Natural killer cell treated with Interleukin-12 subunit alpha and Interleukin-12 subunit beta and Interleukin-15 and Interleukin-18, amount 100 ng/mL, for 72 hours (primary cell): ENCODE results near the gene ACAD10. TPM values are rescaled to one million over a fixed set of nuclear protein-coding genes. Genes with fewer than 3 reads are reported as not detected.
"Not testable (repeated sequence)": the region's sequence is repeated elsewhere in the genome, so short reads cannot be mapped to it uniquely, and the experiment has no call there.

ENCODE experiments used
- ATAC-seq, 2 donors: fragments of 150-1000 bp; cut with Tn5 transposase in 1 of 2; sonication (Bioruptor Pico), chemical (Tn5 transposase) in 1 of 2; 2 replicates each; pipeline ENCODE4 v1.10.0; 2021
- DNase-seq: peaks from one replicate; pipeline ENCODE4 v3.0.0; 2022; ENCODE audit warnings: low spot score
- H3K27ac Mint-ChIP-seq, 2 donors: 1 replicate in 1 of 2; 2 replicates in 1 of 2; pipeline ENCODE4 v1.8.0; 2022; ENCODE audit warnings: mixed read lengths in 2 of 2, mild to moderate bottlenecking in 1 of 2, moderate library complexity in 1 of 2
- H3K27me3 Mint-ChIP-seq, 2 donors: 1 replicate in 1 of 2; 2 replicates in 1 of 2; pipeline ENCODE4 v1.8.0; 2022; ENCODE audit warnings: mixed read lengths in 2 of 2
- H3K36me3 Mint-ChIP-seq: one replicate; pipeline ENCODE4 v1.8.0; 2022; ENCODE audit warnings: mixed read lengths
- H3K4me1 Mint-ChIP-seq, 2 donors: 1 replicate in 1 of 2; 2 replicates in 1 of 2; pipeline ENCODE4 v1.8.0; 2022; ENCODE audit warnings: low read depth in 2 of 2, mixed read lengths in 2 of 2, mild to moderate bottlenecking in 1 of 2
- H3K4me3 Mint-ChIP-seq: one replicate; pipeline ENCODE4 v1.8.0; 2022; ENCODE audit warnings: mixed read lengths
- H3K9me3 Mint-ChIP-seq: 2 replicates; pipeline ENCODE4 v1.8.0; 2022; ENCODE audit warnings: mixed read lengths
- total RNA-seq, 2 donors: library from RNA; stranded (reverse); gene quantifications; one replicate each; pipeline ENCODE4 v1.2.3, GENCODE V29; 2022

ACAD10 gene
- total RNA-seq, 2 donors from 2014 or later: 28.4 to 40.8 TPM

DNA sequence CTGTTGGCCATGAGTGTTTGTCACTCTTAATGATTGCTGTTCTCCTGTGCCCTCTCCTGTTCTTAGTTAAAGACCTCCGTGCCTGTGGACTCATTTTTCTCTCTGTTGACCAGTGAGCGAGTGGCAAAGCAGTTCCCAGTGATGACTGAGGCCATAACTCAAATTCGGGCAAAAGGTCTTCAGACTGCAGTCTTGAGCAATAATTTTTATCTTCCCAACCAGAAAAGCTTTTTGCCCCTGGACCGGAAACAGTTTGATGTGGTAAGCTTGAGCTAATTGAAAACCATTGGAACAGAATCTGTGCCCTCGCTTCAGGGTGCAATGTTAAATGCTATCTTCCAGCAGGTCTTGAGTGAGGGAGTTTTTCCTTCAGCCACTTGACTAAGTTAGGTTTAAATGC is 19.8 kb downstream of the ACAD10 start:
- Mint-ChIP-seq H3K27me3 (no peaks in the 10 kb centered on the region), H3K4me1 (no peaks in the 10 kb centered on the region), H3K27ac (no peak overlapping the region), H3K9me3 (no peaks in the 10 kb centered on the region), H3K4me3 (no peak overlapping the region), H3K36me3 (no peaks in the 10 kb centered on the region)
- DNase-seq: no peak
- ATAC-seq: no peak

DNA sequence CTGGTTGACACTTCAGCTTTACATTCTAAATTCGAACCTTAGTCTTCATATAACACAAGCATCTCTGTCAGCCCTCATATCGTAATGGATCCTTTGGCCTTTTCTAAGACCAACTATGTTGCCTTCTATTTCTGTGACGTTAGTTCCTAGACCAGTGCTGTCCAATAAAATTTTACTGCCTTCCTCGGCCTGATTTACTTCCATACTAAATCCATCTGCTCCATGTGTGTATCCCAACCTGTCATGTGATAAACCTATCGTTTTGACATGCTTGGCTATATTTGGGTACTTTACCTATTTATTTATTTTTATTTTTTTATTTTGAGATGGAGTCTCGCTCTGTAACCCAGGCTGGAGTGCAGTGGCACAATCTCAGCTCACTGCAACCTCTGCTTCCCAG is 20.3 kb downstream of the ACAD10 start:
- Mint-ChIP-seq H3K9me3 (no peaks in the 10 kb centered on the region), H3K27ac (no peak overlapping the region), H3K4me1 (no peaks in the 10 kb centered on the region), H3K36me3 (no peaks in the 10 kb centered on the region), H3K27me3 (no peaks in the 10 kb centered on the region), H3K4me3 (no peak overlapping the region)
- ATAC-seq: no peak
- no peak for DNase-seq

- no peak for ATAC-seq
- H3K4me1 Mint-ChIP-seq: no peaks in the 10 kb centered on the region
- no peaks in the 10 kb centered on the region for H3K36me3 Mint-ChIP-seq
- no peaks in the 10 kb centered on the region for H3K9me3 Mint-ChIP-seq
- H3K27me3 Mint-ChIP-seq: no peaks in the 10 kb centered on the region
- no peak overlapping the region for H3K4me3 Mint-ChIP-seq
- no peak for DNase-seq
- no peak overlapping the region for H3K27ac Mint-ChIP-seq
These were observed 29.4 kb downstream of the ACAD10 start for GRCh38 chr12:111715279-111715678.

DNA sequence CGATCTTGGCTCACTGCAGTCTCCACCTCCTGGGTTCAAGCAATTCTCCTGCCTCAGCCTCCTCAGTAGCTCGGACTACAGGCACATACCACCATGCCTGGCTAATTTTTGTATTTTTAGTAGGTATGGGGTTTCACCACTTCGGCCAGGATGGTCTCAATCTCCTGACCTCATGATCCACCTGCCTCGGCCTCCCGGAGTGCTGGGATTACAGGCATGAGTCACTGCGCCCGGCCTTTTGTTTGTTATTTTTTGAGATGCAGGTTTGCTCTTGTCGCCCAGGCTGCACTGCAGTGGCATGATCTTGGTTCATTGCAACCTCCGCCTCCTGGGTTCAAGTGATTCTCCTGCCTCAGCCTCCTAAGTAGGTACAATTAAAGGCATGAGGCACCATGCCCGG is 33.5 kb downstream of the ACAD10 start:
- H3K4me3 Mint-ChIP-seq, H3K36me3 Mint-ChIP-seq, DNase-seq, H3K9me3 Mint-ChIP-seq, H3K27me3 Mint-ChIP-seq, H3K27ac Mint-ChIP-seq, ATAC-seq, H3K4me1 Mint-ChIP-seq: not testable (repeated sequence)

DNA sequence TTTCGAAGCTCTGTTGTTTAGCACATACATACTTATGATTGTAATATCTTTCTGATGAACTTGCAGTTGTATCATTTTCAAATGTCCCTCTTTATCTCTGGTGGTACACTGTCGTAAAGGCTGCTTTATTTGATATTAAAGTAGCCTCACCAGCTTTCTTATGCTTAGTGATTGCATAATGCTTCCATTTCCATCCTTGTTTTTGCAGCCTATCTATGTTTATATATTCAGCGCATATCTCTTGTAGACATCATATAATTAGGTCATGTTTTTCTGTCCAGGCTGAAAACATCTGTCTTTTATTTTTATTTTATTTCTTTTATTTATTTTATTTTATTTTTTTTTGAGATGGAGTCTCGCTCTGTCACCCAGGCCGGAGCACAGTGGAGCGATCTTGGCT is 34.6 kb downstream of the ACAD10 start:
- no peak for ATAC-seq
- Mint-ChIP-seq H3K27ac (no peak overlapping the region), H3K4me1 (no peaks in the 10 kb centered on the region), H3K9me3 (no peaks in the 10 kb centered on the region), H3K4me3 (no peak overlapping the region), H3K27me3 (no peaks in the 10 kb centered on the region), H3K36me3 (no peaks in the 10 kb centered on the region)
- DNase-seq: no peak

DNA sequence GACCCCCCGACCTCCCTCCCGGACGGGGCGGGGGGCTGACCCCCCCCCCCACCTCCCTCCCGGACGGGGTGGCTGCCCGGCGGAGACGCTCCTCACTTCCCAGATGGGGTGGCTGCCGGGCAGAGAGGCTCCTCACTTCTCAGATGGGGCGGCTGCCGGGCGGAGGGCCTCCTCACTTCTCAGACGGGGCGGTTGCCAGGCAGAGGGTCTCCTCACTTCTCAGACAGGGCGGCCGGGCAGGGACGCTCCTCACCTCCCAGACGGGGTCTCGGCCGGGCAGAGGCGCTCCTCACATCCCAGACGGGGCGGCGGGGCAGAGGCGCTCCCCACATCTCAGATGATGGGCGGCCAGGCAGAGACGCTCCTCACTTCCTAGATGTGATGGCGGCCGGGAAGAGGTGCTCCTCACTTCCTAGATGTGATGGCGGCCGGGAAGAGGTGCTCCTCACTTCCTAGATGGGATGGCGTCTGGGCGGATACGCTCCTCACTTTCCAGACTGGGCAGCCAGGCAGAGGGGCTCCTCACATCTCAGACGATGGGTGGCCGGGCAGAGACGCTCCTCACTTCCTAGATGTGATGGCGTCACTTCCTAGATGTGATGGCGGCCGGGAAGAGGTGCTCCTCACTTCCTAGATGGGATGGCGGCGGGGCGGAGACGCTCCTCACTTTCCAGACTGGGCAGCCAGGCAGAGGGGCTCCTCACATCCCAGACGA is 38.0 kb downstream of the ACAD10 start:
- not testable (repeated sequence) for DNase-seq, H3K36me3 Mint-ChIP-seq, H3K9me3 Mint-ChIP-seq, H3K27ac Mint-ChIP-seq, H3K27me3 Mint-ChIP-seq, H3K4me1 Mint-ChIP-seq, ATAC-seq, H3K4me3 Mint-ChIP-seq

GRCh38 chr12:111728795-111729194 is 42.9 kb downstream of the ACAD10 start:
- no peak for ATAC-seq
- no peaks in the 10 kb centered on the region for H3K9me3 Mint-ChIP-seq
- H3K4me1 Mint-ChIP-seq: no peaks in the 10 kb centered on the region
- H3K36me3 Mint-ChIP-seq: no peaks in the 10 kb centered on the region
- H3K4me3 Mint-ChIP-seq: no peak overlapping the region
- no peaks in the 10 kb centered on the region for H3K27me3 Mint-ChIP-seq
- no peak for DNase-seq
- no peak overlapping the region for H3K27ac Mint-ChIP-seq

DNA sequence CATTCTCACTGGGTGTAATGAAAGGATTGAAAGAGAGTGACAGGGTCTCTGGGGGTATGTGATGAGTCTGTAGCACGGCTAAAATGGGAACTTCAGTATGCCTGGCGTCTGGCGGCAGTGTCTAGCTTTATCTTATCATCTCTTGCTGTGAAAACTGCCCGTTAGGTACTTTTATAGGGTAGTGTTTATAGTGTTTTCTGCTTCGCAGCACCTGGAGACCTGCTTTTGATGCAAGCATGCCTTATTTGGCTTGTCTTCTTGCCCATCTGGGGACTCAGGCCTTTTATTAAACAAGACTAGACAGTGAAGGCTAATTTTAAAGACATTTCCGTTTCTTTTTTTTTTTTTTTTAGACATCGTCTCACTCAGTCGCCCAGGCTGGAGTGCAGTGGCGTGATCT is 44.6 kb downstream of the ACAD10 start:
- Mint-ChIP-seq H3K9me3 (no peaks in the 10 kb centered on the region), H3K27me3 (no peaks in the 10 kb centered on the region), H3K27ac (no peak overlapping the region), H3K4me1 (no peaks in the 10 kb centered on the region), H3K36me3 (no peaks in the 10 kb centered on the region), H3K4me3 (no peak overlapping the region)
- no peak for ATAC-seq
- DNase-seq: no peak

DNA sequence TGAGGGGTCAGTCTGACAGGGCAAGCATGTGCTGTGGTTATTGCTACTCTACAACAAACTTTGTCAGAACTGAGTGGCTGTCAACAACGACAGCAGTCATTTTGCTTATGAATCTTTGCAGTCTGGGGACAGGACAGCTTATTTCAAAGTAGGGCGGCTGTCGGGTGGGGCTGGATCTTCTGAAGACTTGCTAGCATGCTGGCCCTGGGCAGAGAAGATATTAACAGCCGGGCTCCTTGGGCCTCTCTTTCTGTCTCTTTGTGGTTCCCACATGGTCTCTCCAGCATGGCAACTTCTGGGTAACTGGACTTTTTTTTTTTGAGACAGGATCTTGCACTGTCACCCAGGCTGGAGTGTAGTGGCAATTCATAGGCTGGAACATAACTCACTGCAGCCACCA is 46.9 kb downstream of the ACAD10 start:
- Mint-ChIP-seq H3K4me1 (no peaks in the 10 kb centered on the region), H3K9me3 (no peaks in the 10 kb centered on the region), H3K27ac (no peak overlapping the region), H3K4me3 (no peak overlapping the region), H3K27me3 (no peaks in the 10 kb centered on the region), H3K36me3 (peaks cover 5% of the 10 kb centered on the region)
- DNase-seq (no peak), ATAC-seq (no peak)

GRCh38 chr12:111733340-111733915 is 47.6 kb downstream of the ACAD10 start:
- DNase-seq (no peak), ATAC-seq (no peak)
- no peak overlapping the region for H3K4me3 Mint-ChIP-seq
- no peak overlapping the region for H3K27ac Mint-ChIP-seq
- no peaks in the 10 kb centered on the region for H3K27me3 Mint-ChIP-seq
- H3K9me3 Mint-ChIP-seq: no peaks in the 10 kb centered on the region
- H3K4me1 Mint-ChIP-seq: no peaks in the 10 kb centered on the region
- H3K36me3 Mint-ChIP-seq: peaks cover 6% of the 10 kb centered on the region

DNA sequence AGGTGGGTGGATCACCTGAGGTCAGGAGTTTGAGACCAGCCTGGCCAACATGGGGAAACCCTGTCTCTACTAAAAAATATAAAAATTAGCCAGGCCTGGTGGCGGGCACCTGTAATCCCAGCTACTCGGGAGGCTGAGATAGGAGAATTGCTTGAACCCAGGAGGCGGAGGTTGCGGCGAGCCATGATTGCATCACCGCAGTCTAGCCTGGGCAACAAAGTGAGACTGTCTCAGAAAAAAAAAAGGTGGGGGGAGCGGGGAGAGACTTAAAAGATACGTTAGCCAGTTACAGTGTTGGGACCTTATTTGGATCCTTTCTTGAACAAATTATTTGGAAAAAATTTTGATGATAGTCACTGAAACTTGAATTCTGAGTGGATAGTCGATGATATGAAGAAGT is 53.7 kb downstream of the ACAD10 start:
- not testable (repeated sequence) for H3K4me3 Mint-ChIP-seq, ATAC-seq, H3K27me3 Mint-ChIP-seq, H3K9me3 Mint-ChIP-seq, H3K36me3 Mint-ChIP-seq, DNase-seq, H3K4me1 Mint-ChIP-seq, H3K27ac Mint-ChIP-seq

- Mint-ChIP-seq H3K9me3 (no peaks in the 10 kb centered on the region), H3K36me3 (peaks cover 6% of the 10 kb centered on the region)
These were observed 55.5 kb downstream of the ACAD10 start for GRCh38 chr12:111741235-111741812.

GRCh38 chr12:111745211-111745610 is 59.4 kb downstream of the ACAD10 start:
- DNase-seq: no peak
- Mint-ChIP-seq H3K27me3 (no peaks in the 10 kb centered on the region), H3K27ac (no peak overlapping the region), H3K9me3 (no peaks in the 10 kb centered on the region), H3K4me1 (no peaks in the 10 kb centered on the region), H3K36me3 (no peaks in the 10 kb centered on the region), H3K4me3 (no peak overlapping the region)
- no peak for ATAC-seq

More at GRCh38 chr12:111741235-111741812, 55.5 kb downstream of the ACAD10 start:
- no peak for DNase-seq
- Mint-ChIP-seq H3K4me3 (no peak overlapping the region), H3K27ac (no peak overlapping the region), H3K27me3 (no peaks in the 10 kb centered on the region), H3K4me1 (no peaks in the 10 kb centered on the region)
- no peak for ATAC-seq

DNA sequence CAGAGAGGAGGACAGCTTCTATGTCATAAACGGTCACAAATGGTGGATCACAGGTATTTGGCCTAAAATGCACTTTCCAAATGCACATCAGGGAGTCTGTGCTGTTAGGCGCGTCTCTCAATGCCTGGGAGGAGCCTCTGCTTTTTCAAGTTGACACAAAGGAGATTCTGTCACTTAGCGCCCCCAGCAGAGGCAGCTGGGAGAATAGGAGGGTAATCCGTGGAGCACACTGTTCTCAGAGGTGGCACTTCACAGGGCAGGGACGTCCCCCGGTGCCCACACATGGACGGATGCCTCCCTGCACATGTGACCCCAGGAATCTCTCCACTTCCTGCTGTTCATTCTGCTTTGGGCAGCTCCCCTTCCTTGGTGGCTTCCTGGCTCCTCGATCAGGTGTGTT is 61.5 kb downstream of the ACAD10 start:
- no peaks in the 10 kb centered on the region for H3K36me3 Mint-ChIP-seq
- ATAC-seq (no peak), DNase-seq (no peak)
- no peak overlapping the region for H3K4me3 Mint-ChIP-seq
- no peak overlapping the region for H3K27ac Mint-ChIP-seq
- H3K27me3 Mint-ChIP-seq: no peaks in the 10 kb centered on the region
- no peaks in the 10 kb centered on the region for H3K9me3 Mint-ChIP-seq
- H3K4me1 Mint-ChIP-seq: no peaks in the 10 kb centered on the region
